Epidermal melanocyte (primary cell): ENCODE data around the gene NAXE.
"Not testable (repeated sequence)": the region's sequence is repeated elsewhere in the genome, so short reads cannot be mapped to it uniquely, and the experiment has no call there.

Experiments
- DNase-seq: peaks from one replicate; pipeline ENCODE4 v3.0.0; 2011; ENCODE audit warnings: low spot score; ENCODE audit not compliant: insufficient read length

NAXE gene

GRCh38 chr1:156592910-156593660 is 1.5 kb downstream of the NAXE start:
- no peak for DNase-seq

GRCh38 chr1:156593661-156593989 is 2.0 kb downstream of the NAXE start:
- no peak for DNase-seq

GRCh38 chr1:156594190-156594589 is 2.6 kb downstream of the NAXE start:
- DNase-seq, result no peak

GRCh38 chr1:156595016-156595415 is 3.4 kb downstream of the NAXE start:
- DNase-seq, result no peak

- DNase-seq, result no peak
Observed at GRCh38 chr1:156596426-156596825, 4.8 kb downstream of the NAXE start.

GRCh38 chr1:156598125-156598524 is 6.5 kb downstream of the NAXE start:
- no peak for DNase-seq

GRCh38 chr1:156598731-156599432 is 7.3 kb downstream of the NAXE start:
- no peak for DNase-seq

- DNase-seq, result no peak
Observed at GRCh38 chr1:156599811-156600210, 8.2 kb downstream of the NAXE start.

GRCh38 chr1:156600733-156601121 is 9.2 kb downstream of the NAXE start:
- no peak for DNase-seq

GRCh38 chr1:156601122-156601830 is 9.7 kb downstream of the NAXE start, which contains the start of gene GPATCH4:
Gene GPATCH4, minus strand, starts transcription at chr1:156601479.
- DNase-seq, result peak; percentile 89

GRCh38 chr1:156601892-156602291 is 10.3 kb downstream of the NAXE start:
- no peak for DNase-seq

GRCh38 chr1:156602557-156602993 is 11.0 kb downstream of the NAXE start:
- DNase-seq, result no peak

GRCh38 chr1:156607344-156607743 is 15.8 kb downstream of the NAXE start:
- DNase-seq, result not testable (repeated sequence)

- no peak for DNase-seq
Observed at GRCh38 chr1:156608036-156608674, 16.6 kb downstream of the NAXE start.

- no peak for DNase-seq
Observed at GRCh38 chr1:156608981-156609380, 17.4 kb downstream of the NAXE start.

- DNase-seq, result not testable (repeated sequence)
Observed at GRCh38 chr1:156610072-156610471, 18.5 kb downstream of the NAXE start.

GRCh38 chr1:156612666-156613065 is 21.1 kb downstream of the NAXE start:
- no peak for DNase-seq

GRCh38 chr1:156615946-156616345 is 24.4 kb downstream of the NAXE start:
- DNase-seq, result no peak

- peak; percentile 86 for DNase-seq
Observed at GRCh38 chr1:156616463-156616862, 24.9 kb downstream of the NAXE start.

GRCh38 chr1:156618853-156619581 is 27.4 kb downstream of the NAXE start, which contains the start of gene HAPLN2:
Gene HAPLN2, plus strand, starts transcription at chr1:156619415. Its CDS starts 4,076 bp downstream, at chr1:156623491.
- no peak for DNase-seq

GRCh38 chr1:156619582-156619955 is 28.0 kb downstream of the NAXE start:
- DNase-seq, result no peak
